ENCODE data around the gene SH3GLB2. TPM values are rescaled to one million over a fixed set of nuclear protein-coding genes. Genes with fewer than 3 reads are reported as not detected.

SH3GLB2 gene
- total RNA-seq (10 to 100 TPM; 25.2 to 40.5 (median 31.5) TPM), polyA plus RNA-seq (10 to 100 TPM; 34.1 to 51.3 TPM)
- long read RNA-seq, donor 1, full-length matches to known transcripts: 83 of 113 reads
- long read RNA-seq, donor 1, partial matches to known transcripts: 10 of 113 reads
- long read RNA-seq, donor 1, other reads (novel, unspliced or antisense): 20 of 113 reads
- long read RNA-seq, donor 2, transcript SH3GLB2-203 (11 exons, 2,982 nt): major isoform, 79 of 114 reads
- long read RNA-seq, donor 2, transcript SH3GLB2-202 (12 exons, 1,365 nt): minor isoform, 6 of 114 reads
- long read RNA-seq, donor 2, partial matches to known transcripts: 8 of 114 reads
- long read RNA-seq, donor 2, other reads (novel, unspliced or antisense): 21 of 114 reads
- long read RNA-seq, donor 3, partial matches to known transcripts: 7 of 11 reads
- long read RNA-seq, donor 3, other reads (novel, unspliced or antisense): 1 of 11 reads

GRCh38 chr9:129028192-129028966 lies at the start of gene SH3GLB2:
Gene SH3GLB2, minus strand, starts transcription at chr9:129028331. Its CDS starts 177 bp downstream, at chr9:129028154.
- intact Hi-C loops (cut with DNase I): loop anchor here in 1 of 10 donors (1.0 kb wide), 2 partner anchors 8 to 22 kb away; partner anchors contain the start of gene MIGA2
- no peaks in the 10 kb centered on the region for H3K36me3 ChIP-seq
- peaks cover 0 to 40% (median 22%) of the 10 kb centered on the region in 9 donors for H3K4me1 ChIP-seq
- ATAC-seq (peak; percentile 97 to 99 (median 98)), DNase-seq (peak; percentile 95 to 99)
- 2 to 3% methylated on average over 40 to 60 of the region's 60 CpGs for WGBS, 2 donors
- H3K9me3 ChIP-seq: no peaks in the 10 kb centered on the region
- peak; percentile 84 to 98 (median 90) for TF ChIP-seq CTCF (IDR thresholded peaks at IDR 0.05)
- H3K4me3 ChIP-seq: peak within 1 kb of the TSS; percentile 70 to 98 (median 81)
- no peaks in the 10 kb centered on the region for H3K27me3 ChIP-seq
- peak within 1 kb of the TSS in 9 of 10 donors; percentile 54 to 79 (median 70) for H3K27ac ChIP-seq

GRCh38 chr9:129077236-129077635 lies 49.1 kb upstream of the SH3GLB2 start:
- peaks cover 9 to 19% (median 14%) of the 10 kb centered on the region in 9 donors for H3K4me1 ChIP-seq
- no peak overlapping the region for H3K4me3 ChIP-seq
- H3K9me3 ChIP-seq: no peaks in the 10 kb centered on the region
- H3K27me3 ChIP-seq: no peaks in the 10 kb centered on the region
- 89 to 94% methylated on average over 10 of the region's 10 CpGs for WGBS, 2 donors
- intact Hi-C loops (cut with DNase I): no loop called here
- no peaks in the 10 kb centered on the region for H3K36me3 ChIP-seq
- ATAC-seq: no peak
- no peak for DNase-seq
- H3K27ac ChIP-seq: no peak overlapping the region
- TF ChIP-seq CTCF (IDR thresholded peaks at IDR 0.05): no peak

GRCh38 chr9:129076640-129077037 lies 48.5 kb upstream of the SH3GLB2 start:
- H3K4me3 ChIP-seq: no peak overlapping the region
- no peaks in the 10 kb centered on the region for H3K9me3 ChIP-seq
- TF ChIP-seq CTCF (IDR thresholded peaks at IDR 0.05): no peak
- H3K27ac ChIP-seq: no peak overlapping the region
- H3K4me1 ChIP-seq: peaks cover 3 to 13% (median 8%) of the 10 kb centered on the region in 9 donors
- intact Hi-C loops (cut with DNase I): no loop called here
- H3K36me3 ChIP-seq: peaks cover 0 to 3% (median 0%) of the 10 kb centered on the region in 9 donors
- no peaks in the 10 kb centered on the region for H3K27me3 ChIP-seq
- WGBS, 2 donors: 92 to 93% methylated on average over 11 of the region's 11 CpGs
- DNase-seq (no peak), ATAC-seq (no peak)

GRCh38 chr9:129075996-129076639 lies 48.0 kb upstream of the SH3GLB2 start:
- H3K36me3 ChIP-seq: peaks cover 0 to 8% (median 0%) of the 10 kb centered on the region in 9 donors
- no peak overlapping the region for H3K4me3 ChIP-seq
- no peak for TF ChIP-seq CTCF (IDR thresholded peaks at IDR 0.05)
- no peak for ATAC-seq
- no peaks in the 10 kb centered on the region for H3K27me3 ChIP-seq
- H3K4me1 ChIP-seq: peaks cover 0 to 9% (median 6%) of the 10 kb centered on the region in 9 donors
- no peak for DNase-seq
- intact Hi-C loops (cut with DNase I): no loop called here
- no peaks in the 10 kb centered on the region for H3K9me3 ChIP-seq
- 84 to 86% methylated on average over 16 of the region's 16 CpGs for WGBS, 2 donors
- no peak overlapping the region for H3K27ac ChIP-seq

Data from heart right ventricle (tissue), 16 donors.